HepG2 (cell line): ENCODE results near the gene CADM2. TPM values are rescaled to one million over a fixed set of nuclear protein-coding genes. Genes with fewer than 3 reads are reported as not detected.

Source experiments
- CTCF ChIP-seq: sonication (generic); formaldehyde crosslinking; IDR thresholded peaks from 2 replicates; pipeline ENCODE4 v1.5.0; 2020; ENCODE audit warnings: mild to moderate bottlenecking, missing genetic modification reagents, moderate library complexity
- ELK4 ChIP-seq: sonication (generic); formaldehyde crosslinking; IDR thresholded peaks from 2 replicates; pipeline ENCODE4 v1.9.0; 2021; ENCODE audit warnings: missing genetic modification reagents, borderline replicate concordance
- HMG20A ChIP-seq: IDR thresholded peaks from 2 replicates; pipeline ENCODE4 v1.6.1; 2016; ENCODE audit warnings: borderline replicate concordance
- IRF9 ChIP-seq: sonication (generic); formaldehyde crosslinking; IDR thresholded peaks from 2 replicates; pipeline ENCODE4 v1.8.0; 2022; ENCODE audit warnings: missing genetic modification reagents, mild to moderate bottlenecking, borderline replicate concordance
- MXD4 ChIP-seq: IDR thresholded peaks from 2 replicates; pipeline ENCODE4 v1.6.1; 2016; ENCODE audit warnings: mild to moderate bottlenecking, missing biosample characterization, missing genetic modification reagents
- NR3C1 ChIP-seq: sonication (generic); formaldehyde crosslinking; IDR thresholded peaks from 2 replicates; pipeline ENCODE4 v1.4.0; 2020; ENCODE audit warnings: missing genetic modification reagents
- TCF7L2 ChIP-seq: IDR thresholded peaks from 2 replicates; pipeline ENCODE4 v1.6.1; 2011; ENCODE audit warnings: mild to moderate bottlenecking, low read depth, low read length, moderate library complexity
- TFE3 ChIP-seq: IDR thresholded peaks from 2 replicates; pipeline ENCODE4 v1.6.1; 2016
- ZBTB46 ChIP-seq: sonication (generic); formaldehyde crosslinking; IDR thresholded peaks from 2 replicates; pipeline ENCODE4 v1.4.0; 2020; ENCODE audit warnings: mild to moderate bottlenecking, missing genetic modification reagents, borderline replicate concordance
- ZFP91 ChIP-seq: sonication (generic); formaldehyde crosslinking; IDR thresholded peaks from 2 replicates; pipeline ENCODE4 v1.9.0; 2022; ENCODE audit warnings: missing genetic modification reagents, mild to moderate bottlenecking, borderline replicate concordance
- ZIK1 ChIP-seq: sonication (generic); formaldehyde crosslinking; IDR thresholded peaks from 2 replicates; pipeline ENCODE4 v1.5.0; 2020; ENCODE audit warnings: mild to moderate bottlenecking, low read depth, missing genetic modification reagents, borderline replicate concordance
- ZKSCAN8 ChIP-seq: IDR thresholded peaks from 2 replicates; pipeline ENCODE4 v1.6.1; 2016; ENCODE audit warnings: borderline replicate concordance, missing genetic modification reagents, missing compliant biosample characterization
- ZNF138 ChIP-seq: sonication (generic); formaldehyde crosslinking; IDR thresholded peaks from 2 replicates; pipeline ENCODE4 v1.5.0; 2020; ENCODE audit warnings: mild to moderate bottlenecking, low read depth, missing genetic modification reagents
- ZNF230 ChIP-seq: sonication (generic); formaldehyde crosslinking; IDR thresholded peaks from 2 replicates; pipeline ENCODE4 v1.4.0; 2020; ENCODE audit warnings: mild to moderate bottlenecking, missing genetic modification reagents
- ZNF639 ChIP-seq: conservative IDR thresholded peaks from 2 replicates; pipeline ENCODE4 v1.6.1; 2018; ENCODE audit warnings: missing genetic modification reagents
- ZNF7 ChIP-seq: IDR thresholded peaks from 2 replicates; pipeline ENCODE4 v1.6.1; 2016; ENCODE audit warnings: missing biosample characterization, missing genetic modification reagents
- ZNF770 ChIP-seq: sonication (generic); formaldehyde crosslinking; IDR thresholded peaks from 2 replicates; pipeline ENCODE4 v1.5.0; 2020; ENCODE audit warnings: mild to moderate bottlenecking, missing genetic modification reagents
- polyA plus RNA-seq, 8 experiments: library from polyadenylated mRNA; depleted of rRNA in 3 of 8; stranded (reverse) in 7 of 8; unstranded in 1 of 8; fragments of >200 nt; fragmentation: Illumina TruSeq in 4 of 8; extraction: Trizol in 4 of 8; gene quantifications; 2 replicates each; pipeline versions ENCODE4 v1.2.1 to v1.2.3, GENCODE V29; 2011 to 2016; ENCODE audit warnings: low read depth in 4 of 8, missing spikeins in 1 of 8, mixed read lengths in 1 of 8; ENCODE audit not compliant: insufficient read depth in 1 of 8
- total RNA-seq, 5 experiments: library from RNA; depleted of rRNA; stranded (reverse); fragments of >200 nt; fragmentation: Illumina TruSeq; extraction: Trizol; gene quantifications; 2 replicates each; pipeline ENCODE4 v1.2.3, GENCODE V29; 2016; ENCODE audit warnings: low read depth in 1 of 5

Gene CADM2
- total and polyA plus RNA-seq, 2 of the 13 experiments (the other 11 are each of a cell fraction or from before 2014, with no cell fraction given), result not detected

GRCh38 chr3:85594676-85595075 is 635.9 kb downstream of the CADM2 start (continued):
- TF ChIP-seq ZNF639 (CRISPR knock-in tag) (no peak), IRF9 (no peak), CTCF (CRISPR knock-in tag) (no peak), ZIK1 (no peak), ZNF7 (CRISPR knock-in tag) (no peak), ZNF230 (no peak), ZFP91 (CRISPR knock-in tag) (no peak), ZNF770 (no peak), ZKSCAN8 (CRISPR knock-in tag) (no peak), TCF7L2 (no peak), ZNF138 (CRISPR knock-in tag) (no peak), TFE3 (CRISPR knock-in tag) (no peak), ZBTB46 (no peak), NR3C1 (CRISPR knock-in tag) (no peak), ELK4 (CRISPR knock-in tag) (no peak), HMG20A (no peak), MXD4 (no peak)
